Measurements from ENCODE around the gene SHMT1.
"Not testable (repeated sequence)": the region's sequence is repeated elsewhere in the genome, so short reads cannot be mapped to it uniquely, and the experiment has no call there.

The SHMT1 gene

GRCh38 chr17:18378205-18378505, 14.8 kb upstream of the SHMT1 start:
- ATAC-seq = no peak
- TF ChIP-seq CSDC2 (CRISPR knock-in tag; IDR thresholded peaks at IDR 0.05) = no peak
- no peak for TF ChIP-seq ZFP3 (CRISPR knock-in tag; IDR thresholded peaks at IDR 0.05)
- no peak for TF ChIP-seq CREB5 (CRISPR knock-in tag; IDR thresholded peaks at IDR 0.05; ENCODE audit: low read depth)
- no peak for TF ChIP-seq PPARA (CRISPR knock-in tag; IDR thresholded peaks at IDR 0.05; ENCODE audit: borderline replicate concordance)
- TF ChIP-seq ARNTL (CRISPR knock-in tag; IDR thresholded peaks at IDR 0.05; ENCODE audit: borderline replicate concordance, low read depth) = no peak
- TF ChIP-seq TOX (CRISPR knock-in tag; IDR thresholded peaks at IDR 0.05; ENCODE audit: borderline replicate concordance) = no peak
- no peak for TF ChIP-seq TCF4 (CRISPR knock-in tag; IDR thresholded peaks at IDR 0.05; ENCODE audit: borderline replicate concordance)
- no peak for TF ChIP-seq ZNF565 (CRISPR knock-in tag; conservative IDR thresholded peaks at IDR 0.05; ENCODE audit: low read depth)
- TF ChIP-seq ZNF70 (CRISPR knock-in tag; IDR thresholded peaks at IDR 0.05) = no peak
- TF ChIP-seq OSR1 (CRISPR knock-in tag; IDR thresholded peaks at IDR 0.05) = no peak
- TF ChIP-seq ESRRG (CRISPR knock-in tag; IDR thresholded peaks at IDR 0.05) = no peak
- no peak for TF ChIP-seq ZC3H10 (CRISPR knock-in tag; IDR thresholded peaks at IDR 0.05)

- ATAC-seq = no peak
- TF ChIP-seq TSHZ2 (CRISPR knock-in tag; IDR thresholded peaks at IDR 0.05) (no peak), RARB (CRISPR knock-in tag; IDR thresholded peaks at IDR 0.05) (no peak), OSR1 (CRISPR knock-in tag; IDR thresholded peaks at IDR 0.05) (no peak), ZFP3 (CRISPR knock-in tag; IDR thresholded peaks at IDR 0.05) (no peak), CSRNP3 (CRISPR knock-in tag; IDR thresholded peaks at IDR 0.05) (no peak), BACH2 (CRISPR knock-in tag; IDR thresholded peaks at IDR 0.05; ENCODE audit: borderline replicate concordance) (no peak), ZNF565 (CRISPR knock-in tag; conservative IDR thresholded peaks at IDR 0.05; ENCODE audit: low read depth) (no peak), ZNF70 (CRISPR knock-in tag; IDR thresholded peaks at IDR 0.05) (no peak), PPARA (CRISPR knock-in tag; IDR thresholded peaks at IDR 0.05; ENCODE audit: borderline replicate concordance) (no peak), PATZ1 (CRISPR knock-in tag; IDR thresholded peaks at IDR 0.05; ENCODE audit: borderline replicate concordance) (no peak), ZNF8 (CRISPR knock-in tag; IDR thresholded peaks at IDR 0.05) (no peak), CREB5 (CRISPR knock-in tag; IDR thresholded peaks at IDR 0.05; ENCODE audit: low read depth) (no peak), ZC3H10 (CRISPR knock-in tag; IDR thresholded peaks at IDR 0.05) (no peak), ARNTL (CRISPR knock-in tag; IDR thresholded peaks at IDR 0.05; ENCODE audit: borderline replicate concordance, low read depth) (no peak), ZFP30 (CRISPR knock-in tag; IDR thresholded peaks at IDR 0.05) (no peak), TOX (CRISPR knock-in tag; IDR thresholded peaks at IDR 0.05; ENCODE audit: borderline replicate concordance) (no peak)
Observed at GRCh38 chr17:18377437-18378204, 14.3 kb upstream of the SHMT1 start, which contains the start of gene EVPLL. EVPLL (plus strand) TSS chr17:18377778; CDS start chr17:18380938, 3,160 bp downstream.

- TF ChIP-seq ARNTL (CRISPR knock-in tag; IDR thresholded peaks at IDR 0.05; ENCODE audit: borderline replicate concordance, low read depth) = no peak
- TF ChIP-seq ZNF70 (CRISPR knock-in tag; IDR thresholded peaks at IDR 0.05) = no peak
- no peak for TF ChIP-seq POU6F1 (CRISPR knock-in tag; IDR thresholded peaks at IDR 0.05; ENCODE audit: borderline replicate concordance, low read depth)
- no peak for ATAC-seq
Observed at GRCh38 chr17:18374216-18374615, 10.9 kb upstream of the SHMT1 start.

- ATAC-seq = not testable (repeated sequence)
Observed at GRCh38 chr17:18373181-18373580, 9.8 kb upstream of the SHMT1 start.

Measured in SK-N-SH treated with all-trans-retinoic acid at 6 μM for 48 hours (cell line).